DND-41 (cell line): ENCODE data around the gene GNE.

ENCODE experiments used
- CTCF ChIP-seq: IDR thresholded peaks from 2 replicates; pipeline ENCODE4 v1.5.1; 2012; ENCODE audit warnings: borderline replicate concordance, low read length, moderate library complexity, mild to moderate bottlenecking; ENCODE audit not compliant: poor library complexity, severe bottlenecking; ENCODE audit errors: extremely low read depth
- EZH2 ChIP-seq: IDR thresholded peaks from 3 replicates; pipeline ENCODE4 v1.6.1; 2012; ENCODE audit warnings: borderline replicate concordance, low read depth, mild to moderate bottlenecking, moderate library complexity, low read length, inconsistent platforms; ENCODE audit not compliant: severe bottlenecking

- TF ChIP-seq CTCF (no peak), EZH2 (no peak)
Observed at GRCh38 chr9:36207016-36207415, 51.2 kb downstream of the GNE start.
